HG03280 (cell line): ENCODE data around the gene CTNNA1.

Experiments
- ATAC-seq: cut with Tn5 transposase; IDR thresholded peaks from one replicate; pipeline ENCODE4 v1.9.1; 2021; ENCODE audit warnings: mild to moderate bottlenecking, moderate library complexity; ENCODE audit not compliant: unreplicated experiment

The CTNNA1 gene

DNA sequence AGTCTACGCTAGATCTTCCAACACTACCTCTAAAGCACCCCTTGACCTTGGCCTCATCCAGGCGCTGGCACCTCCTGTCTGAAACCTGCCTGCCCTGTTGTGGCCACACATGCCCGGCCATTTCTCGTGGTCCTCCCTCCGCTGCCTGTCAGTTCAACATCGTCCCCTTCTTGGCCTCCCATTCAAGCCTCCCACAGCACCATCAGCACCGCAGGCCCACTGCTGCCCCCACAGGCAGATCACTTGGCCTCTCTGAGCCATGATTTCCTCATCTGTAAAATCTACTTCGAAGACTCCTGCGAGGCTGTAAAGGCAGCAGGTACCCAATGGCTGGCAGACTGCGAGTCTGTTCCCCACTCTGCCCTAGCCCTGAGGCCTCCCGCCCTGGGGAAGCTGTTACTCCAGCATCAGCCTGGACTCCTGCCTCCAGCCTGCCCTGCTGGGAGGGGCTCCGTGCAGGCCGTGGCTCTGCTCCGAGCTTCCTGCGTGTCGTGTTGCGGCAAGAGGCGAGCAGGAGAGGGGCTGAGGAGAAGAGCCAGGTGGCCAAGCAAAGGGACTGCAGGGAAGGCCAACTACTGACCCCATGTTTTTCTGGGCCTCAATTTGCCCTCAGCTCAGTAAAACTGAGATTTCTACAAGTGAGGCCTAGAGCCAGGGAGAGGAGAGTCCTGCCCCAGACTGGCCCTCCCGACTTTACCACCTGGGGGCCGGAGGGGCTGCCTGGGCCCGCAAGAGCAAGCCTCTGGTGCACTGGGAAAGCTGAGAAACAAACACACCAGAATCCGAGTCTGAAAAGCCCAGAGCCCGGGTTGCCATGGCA, 192.4 kb downstream of the CTNNA1 start:
- ATAC-seq = no peak

DNA sequence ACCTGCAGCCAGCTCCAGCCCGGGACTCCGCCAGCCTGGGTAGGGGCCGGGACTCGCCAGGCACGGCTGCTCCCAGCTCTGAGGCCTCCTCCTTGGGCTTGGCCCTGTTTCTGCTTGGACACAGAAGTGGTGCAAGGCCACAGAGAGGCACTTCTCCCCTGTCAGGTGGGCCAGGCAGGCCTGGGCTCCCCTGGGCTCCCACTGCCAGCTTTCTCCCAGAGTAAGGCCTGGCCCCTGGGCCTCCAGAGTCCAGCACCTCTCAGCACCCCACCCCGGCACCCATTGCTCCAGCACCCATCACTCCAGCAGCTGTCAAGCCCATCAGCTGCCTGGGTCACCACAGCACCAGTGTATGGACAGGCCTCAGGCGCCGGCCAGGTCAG, 193.0 kb downstream of the CTNNA1 start:
- ATAC-seq = no peak

- ATAC-seq = no peak
Measured at GRCh38 chr5:138946831-138947560, 193.8 kb downstream of the CTNNA1 start.

- no peak for ATAC-seq
Measured at GRCh38 chr5:138947780-138948179, 194.6 kb downstream of the CTNNA1 start.

DNA sequence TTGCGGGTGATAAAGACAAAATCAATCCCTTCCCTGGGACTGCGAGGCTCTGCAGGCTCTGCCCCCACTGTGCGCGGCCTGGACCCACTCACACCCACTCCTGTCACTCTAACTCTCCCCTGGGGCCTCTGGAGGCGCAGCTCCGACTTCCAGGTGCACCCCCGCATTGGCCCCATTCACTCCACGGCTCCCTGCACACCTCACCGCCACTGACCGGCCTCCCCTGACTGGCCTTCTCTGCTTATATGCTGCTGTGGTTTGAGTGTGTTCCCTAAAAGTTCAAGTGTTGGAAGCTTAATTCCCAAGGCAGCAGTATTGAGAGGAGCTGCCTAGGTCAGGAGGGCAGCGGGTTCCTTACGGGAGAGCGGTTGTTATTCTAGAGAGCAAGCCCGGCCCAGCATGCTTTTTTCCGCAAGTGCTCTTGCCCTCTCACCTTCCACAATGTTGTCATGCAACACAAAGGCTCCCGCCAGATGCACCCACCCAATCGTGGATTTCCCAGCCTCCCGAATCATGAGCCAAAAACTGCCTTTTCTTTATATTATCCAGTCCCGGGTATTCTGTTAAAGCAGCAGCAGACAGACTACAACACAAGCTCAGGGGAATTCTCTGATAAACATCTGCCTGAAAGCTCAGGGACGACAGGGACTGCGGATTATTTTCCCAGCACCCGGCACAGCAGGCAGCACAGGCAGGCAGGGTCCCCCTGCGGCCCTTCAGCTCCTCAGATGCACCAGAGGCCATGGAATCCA, 195.4 kb downstream of the CTNNA1 start:
- ATAC-seq = no peak

GRCh38 chr5:138949223-138949574, 196.0 kb downstream of the CTNNA1 start:
- no peak for ATAC-seq

DNA sequence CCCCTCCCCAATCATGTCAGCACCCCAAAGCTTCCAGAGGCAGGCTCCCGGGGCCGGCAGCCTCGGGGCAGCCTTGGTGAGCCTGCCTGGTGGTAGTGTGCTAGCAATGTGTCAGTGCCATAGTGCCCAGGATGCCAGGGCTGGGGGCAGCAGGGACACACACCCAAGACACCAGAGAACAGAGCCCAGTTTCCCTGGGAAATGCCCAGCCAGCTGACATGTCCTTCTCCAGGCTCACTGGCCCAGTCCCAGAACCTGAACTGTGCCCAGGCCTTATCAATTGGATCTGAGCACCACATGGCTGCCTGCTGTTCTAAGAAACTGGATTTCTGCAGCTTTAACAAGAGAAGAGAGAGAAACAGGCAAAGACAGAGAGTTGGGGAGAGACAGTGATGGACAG, 196.8 kb downstream of the CTNNA1 start:
- ATAC-seq = no peak

DNA sequence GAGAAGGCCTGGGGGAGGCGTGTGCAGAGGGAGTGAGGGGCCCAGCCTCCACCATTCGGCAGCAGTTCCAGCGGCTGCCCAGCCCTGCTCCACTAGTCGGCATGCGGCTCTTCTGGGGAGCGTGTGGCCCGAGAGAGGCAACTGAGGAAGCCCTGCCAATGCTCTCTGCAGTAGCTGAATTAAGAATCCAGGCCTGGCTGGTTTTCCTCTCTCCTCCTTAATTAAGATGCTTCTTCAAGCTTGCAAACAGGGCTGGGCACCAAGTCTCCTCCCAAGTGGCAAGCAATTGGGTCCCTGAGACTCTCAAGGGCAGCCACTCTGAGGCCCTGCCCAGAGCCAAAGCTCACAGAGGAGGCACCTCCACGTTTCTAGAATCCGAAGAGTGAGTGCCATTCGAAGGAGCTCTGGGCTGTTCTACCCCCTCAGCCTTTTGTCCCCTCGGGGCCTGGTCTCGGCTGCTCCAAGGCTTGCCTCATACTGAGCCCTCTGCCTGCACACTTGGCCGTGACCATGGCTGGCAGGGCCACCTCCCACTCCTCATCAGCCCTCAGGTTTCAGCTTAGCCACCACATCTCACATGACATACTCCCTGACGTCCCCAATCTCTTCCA, 197.3 kb downstream of the CTNNA1 start:
- ATAC-seq = no peak

- ATAC-seq = no peak
Measured at GRCh38 chr5:138951091-138951985, 198.1 kb downstream of the CTNNA1 start.

DNA sequence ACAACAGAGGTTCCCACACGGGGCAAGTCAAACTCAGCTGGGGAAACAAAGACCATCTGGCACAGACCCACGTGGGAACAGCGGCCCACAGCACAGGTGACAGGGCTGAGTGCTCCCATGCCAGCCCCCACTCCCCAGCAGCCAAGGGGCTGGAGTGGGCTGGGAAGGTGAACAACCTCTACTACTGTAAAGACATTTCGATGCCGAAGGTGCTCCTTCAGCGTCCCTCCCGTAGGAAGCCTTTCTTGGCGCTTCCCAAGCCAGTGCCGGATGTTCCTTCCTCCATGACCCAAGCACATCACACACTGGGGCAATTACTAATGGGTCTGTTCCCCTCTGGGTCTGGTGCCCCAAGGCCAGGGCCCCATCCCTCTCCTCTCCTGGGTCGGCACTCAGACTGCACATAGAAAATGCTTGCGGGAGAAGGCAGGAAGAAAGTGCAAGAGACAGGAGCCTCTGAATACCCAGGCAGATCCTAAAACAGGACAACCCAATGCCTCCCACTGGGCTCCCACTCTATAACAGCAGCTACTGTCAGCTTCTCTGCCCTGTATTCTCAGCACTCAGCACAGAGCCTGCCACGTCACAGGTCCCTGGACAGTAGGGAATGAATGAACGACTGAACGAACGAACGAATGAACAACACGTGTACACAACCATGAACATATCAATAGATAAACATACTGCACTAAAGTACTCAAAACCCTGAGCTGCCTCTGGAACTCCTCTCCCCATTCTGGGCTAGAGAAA, 198.9 kb downstream of the CTNNA1 start:
- ATAC-seq = no peak

- no peak for ATAC-seq
Measured at GRCh38 chr5:138952962-138953361, 199.7 kb downstream of the CTNNA1 start.

DNA sequence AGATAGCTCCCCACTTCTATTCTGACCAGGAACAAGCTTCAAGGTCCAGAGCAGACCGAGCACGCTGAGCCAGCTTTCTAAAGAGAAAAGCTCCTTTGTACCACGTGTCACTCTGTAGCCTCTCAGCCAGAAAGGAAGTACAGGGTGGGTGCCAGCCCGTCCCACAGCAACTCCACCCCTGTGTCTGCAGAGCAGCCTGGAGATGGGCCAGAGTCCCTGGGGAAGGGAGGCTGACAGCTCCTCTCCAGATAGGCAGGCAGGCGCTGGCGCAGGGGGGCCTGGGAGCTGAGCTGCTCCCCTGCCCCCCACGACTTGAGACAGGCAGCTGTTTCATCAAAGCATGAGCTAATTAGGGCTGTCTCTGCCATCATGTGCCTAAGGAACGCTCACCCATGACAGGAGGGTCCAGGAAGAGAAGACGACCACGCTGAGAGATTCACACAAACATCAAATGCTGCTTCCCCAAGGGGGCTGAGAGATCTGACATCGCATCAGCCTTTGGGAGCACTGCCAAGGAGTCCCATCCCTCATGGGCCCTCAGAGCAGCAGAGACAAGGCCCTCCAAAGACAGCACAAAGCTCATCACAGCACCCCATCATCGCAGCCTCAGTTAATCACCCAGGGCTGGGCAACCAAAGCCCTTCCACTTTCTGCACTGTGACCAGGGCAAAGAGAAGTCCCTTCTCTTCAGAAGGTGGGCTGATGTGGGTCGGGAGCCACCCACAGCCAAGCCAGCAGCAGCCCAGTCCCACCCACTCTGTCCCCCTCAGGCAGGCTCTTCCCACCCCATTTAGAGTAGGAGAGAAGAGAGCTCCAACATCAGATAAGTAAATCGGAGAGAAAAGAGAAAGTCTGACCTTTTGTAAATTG, 200.4 kb downstream of the CTNNA1 start:
- no peak for ATAC-seq

DNA sequence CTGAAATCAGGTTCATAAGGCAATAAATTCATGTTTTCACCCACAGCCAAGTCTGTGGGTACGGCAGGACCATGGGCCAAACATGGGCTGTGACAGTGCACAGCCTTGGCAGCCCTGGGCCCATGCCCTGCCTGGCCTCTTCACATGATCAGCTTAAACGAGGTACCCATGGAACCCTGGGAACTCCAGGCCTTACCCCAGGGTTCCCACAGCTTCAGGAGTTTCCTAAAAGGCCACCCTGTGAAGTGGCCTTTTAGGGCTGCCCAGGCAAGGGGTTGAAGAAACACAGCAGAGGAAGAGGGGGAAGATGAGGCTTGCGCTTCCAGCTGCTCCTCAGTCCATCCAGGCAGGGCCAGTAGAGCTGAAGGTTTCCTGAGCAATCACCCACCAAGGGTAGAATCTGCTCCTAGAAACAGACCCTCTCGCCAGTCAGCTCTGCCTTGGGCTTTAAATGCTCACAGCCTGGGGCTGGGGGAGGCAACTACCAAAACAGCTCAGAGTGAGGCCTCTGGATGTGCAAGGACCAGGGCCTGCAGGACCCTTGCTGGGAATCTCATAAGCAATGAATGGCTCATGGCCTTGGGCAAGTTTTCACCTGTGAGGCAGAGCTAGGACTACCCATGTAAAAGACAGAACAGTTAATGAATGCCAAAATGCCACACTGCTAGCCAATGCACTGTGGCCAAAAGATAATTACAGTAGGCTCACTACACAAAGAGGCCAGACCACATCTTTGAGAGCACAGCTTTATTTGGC, 201.2 kb downstream of the CTNNA1 start:
- no peak for ATAC-seq

- ATAC-seq = no peak
Measured at GRCh38 chr5:138955013-138955660, 201.9 kb downstream of the CTNNA1 start.

GRCh38 chr5:138955671-138956295, 202.6 kb downstream of the CTNNA1 start:
- no peak for ATAC-seq

- no peak for ATAC-seq
Measured at GRCh38 chr5:138956801-138957200, 203.6 kb downstream of the CTNNA1 start.

GRCh38 chr5:138960145-138960692, 207.0 kb downstream of the CTNNA1 start:
- ATAC-seq = no peak
